ENCODE measurements around the gene DNM2. TPM values are rescaled to one million over a fixed set of nuclear protein-coding genes. Genes with fewer than 3 reads are reported as not detected.

Gene DNM2
- total and polyA plus RNA-seq, 2 of the 13 experiments (the other 11 are each of a cell fraction or from before 2014, with no cell fraction given): 41.7 to 59.8 TPM

DNA sequence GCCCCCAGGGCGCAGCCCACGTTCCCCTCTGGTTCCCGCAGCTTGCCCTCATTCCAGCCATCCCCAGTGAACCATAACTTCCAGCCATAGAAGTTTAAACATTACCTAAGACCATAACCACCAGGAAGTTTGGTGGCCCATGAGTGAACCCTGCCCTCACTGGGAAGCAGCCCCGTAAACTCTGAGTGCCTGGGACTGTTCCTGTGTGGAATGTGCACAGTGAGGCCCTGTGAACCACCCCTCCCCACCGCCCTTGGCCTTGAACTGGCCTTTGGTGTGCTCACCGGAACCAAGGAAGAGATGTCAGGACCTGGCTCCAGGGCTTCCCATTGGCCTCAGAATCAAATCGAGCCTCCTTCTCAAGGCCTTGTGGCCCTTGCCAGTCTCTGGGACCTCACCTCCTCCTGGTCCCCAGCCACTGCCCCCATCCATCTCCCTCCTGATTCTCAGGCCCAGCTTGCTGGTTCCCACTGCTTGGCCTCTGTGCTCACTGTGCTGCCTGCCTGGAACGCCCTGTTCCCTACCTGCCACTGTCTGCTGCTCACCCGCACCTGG, 46.5 kb downstream of the DNM2 start (continued):
- TF ChIP-seq, protein P1, sequence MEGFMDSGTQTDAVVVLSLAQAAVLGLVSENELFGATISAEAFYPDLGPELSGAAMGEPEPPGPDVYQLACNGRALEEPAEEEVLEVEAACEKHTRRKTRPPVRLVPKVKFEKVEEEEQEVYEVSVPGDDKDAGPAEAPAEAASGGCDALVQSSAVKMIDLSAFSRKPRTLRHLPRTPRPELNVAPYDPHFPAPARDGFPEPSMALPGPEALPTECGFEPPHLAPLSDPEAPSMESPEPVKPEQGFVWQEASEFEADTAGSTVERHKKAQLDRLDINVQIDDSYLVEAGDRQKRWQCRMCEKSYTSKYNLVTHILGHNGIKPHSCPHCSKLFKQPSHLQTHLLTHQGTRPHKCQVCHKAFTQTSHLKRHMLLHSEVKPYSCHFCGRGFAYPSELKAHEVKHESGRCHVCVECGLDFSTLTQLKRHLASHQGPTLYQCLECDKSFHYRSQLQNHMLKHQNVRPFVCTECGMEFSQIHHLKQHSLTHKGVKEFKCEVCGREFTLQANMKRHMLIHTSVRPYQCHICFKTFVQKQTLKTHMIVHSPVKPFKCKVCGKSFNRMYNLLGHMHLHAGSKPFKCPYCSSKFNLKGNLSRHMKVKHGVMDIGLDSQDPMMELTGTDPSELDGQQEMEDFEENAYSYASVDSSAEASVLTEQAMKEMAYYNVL (CRISPR knock-in tag; IDR thresholded peaks at IDR 0.05; ENCODE audit: borderline replicate concordance): peak; percentile 93
- TF ChIP-seq ZNF780A (CRISPR knock-in tag; IDR thresholded peaks at IDR 0.05) (no peak), KAT2B (IDR thresholded peaks at IDR 0.05; ENCODE audit: borderline replicate concordance, low read depth, low read length) (no peak), ZNF543 (CRISPR knock-in tag; IDR thresholded peaks at IDR 0.05) (0 out of 2 replicates have a peak, but pooled peaks have one; percentile 34), SRSF1 (optimal IDR thresholded peaks at IDR 0.05; ENCODE audit: low read depth, low read length) (no peak), ZSCAN12 (CRISPR knock-in tag; IDR thresholded peaks at IDR 0.05) (no peak), ZNF768 (CRISPR knock-in tag; IDR thresholded peaks at IDR 0.05) (no peak), ZNF747 (CRISPR knock-in tag; IDR thresholded peaks at IDR 0.05; ENCODE audit: borderline replicate concordance) (peak; percentile 83; the same call in 1 of the 2 replicates), ETV5 (CRISPR knock-in tag; IDR thresholded peaks at IDR 0.05; ENCODE audit: borderline replicate concordance) (peak; percentile 98), TCF7L2 (IDR thresholded peaks at IDR 0.05; ENCODE audit: low read depth, low read length) (no peak)
- TF ChIP-seq, protein P2, sequence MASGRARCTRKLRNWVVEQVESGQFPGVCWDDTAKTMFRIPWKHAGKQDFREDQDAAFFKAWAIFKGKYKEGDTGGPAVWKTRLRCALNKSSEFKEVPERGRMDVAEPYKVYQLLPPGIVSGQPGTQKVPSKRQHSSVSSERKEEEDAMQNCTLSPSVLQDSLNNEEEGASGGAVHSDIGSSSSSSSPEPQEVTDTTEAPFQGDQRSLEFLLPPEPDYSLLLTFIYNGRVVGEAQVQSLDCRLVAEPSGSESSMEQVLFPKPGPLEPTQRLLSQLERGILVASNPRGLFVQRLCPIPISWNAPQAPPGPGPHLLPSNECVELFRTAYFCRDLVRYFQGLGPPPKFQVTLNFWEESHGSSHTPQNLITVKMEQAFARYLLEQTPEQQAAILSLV (CRISPR knock-in tag; IDR thresholded peaks at IDR 0.05; ENCODE audit: borderline replicate concordance): peak; percentile 68; the same call in 1 of the 2 replicates
- TF ChIP-seq, protein P3, sequence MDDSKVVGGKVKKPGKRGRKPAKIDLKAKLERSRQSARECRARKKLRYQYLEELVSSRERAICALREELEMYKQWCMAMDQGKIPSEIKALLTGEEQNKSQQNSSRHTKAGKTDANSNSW (CRISPR knock-in tag; IDR thresholded peaks at IDR 0.05; ENCODE audit: borderline replicate concordance): no peak
- TF ChIP-seq, protein P4, sequence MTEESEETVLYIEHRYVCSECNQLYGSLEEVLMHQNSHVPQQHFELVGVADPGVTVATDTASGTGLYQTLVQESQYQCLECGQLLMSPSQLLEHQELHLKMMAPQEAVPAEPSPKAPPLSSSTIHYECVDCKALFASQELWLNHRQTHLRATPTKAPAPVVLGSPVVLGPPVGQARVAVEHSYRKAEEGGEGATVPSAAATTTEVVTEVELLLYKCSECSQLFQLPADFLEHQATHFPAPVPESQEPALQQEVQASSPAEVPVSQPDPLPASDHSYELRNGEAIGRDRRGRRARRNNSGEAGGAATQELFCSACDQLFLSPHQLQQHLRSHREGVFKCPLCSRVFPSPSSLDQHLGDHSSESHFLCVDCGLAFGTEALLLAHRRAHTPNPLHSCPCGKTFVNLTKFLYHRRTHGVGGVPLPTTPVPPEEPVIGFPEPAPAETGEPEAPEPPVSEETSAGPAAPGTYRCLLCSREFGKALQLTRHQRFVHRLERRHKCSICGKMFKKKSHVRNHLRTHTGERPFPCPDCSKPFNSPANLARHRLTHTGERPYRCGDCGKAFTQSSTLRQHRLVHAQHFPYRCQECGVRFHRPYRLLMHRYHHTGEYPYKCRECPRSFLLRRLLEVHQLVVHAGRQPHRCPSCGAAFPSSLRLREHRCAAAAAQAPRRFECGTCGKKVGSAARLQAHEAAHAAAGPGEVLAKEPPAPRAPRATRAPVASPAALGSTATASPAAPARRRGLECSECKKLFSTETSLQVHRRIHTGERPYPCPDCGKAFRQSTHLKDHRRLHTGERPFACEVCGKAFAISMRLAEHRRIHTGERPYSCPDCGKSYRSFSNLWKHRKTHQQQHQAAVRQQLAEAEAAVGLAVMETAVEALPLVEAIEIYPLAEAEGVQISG (CRISPR knock-in tag; IDR thresholded peaks at IDR 0.05): peak; percentile 87
- TF ChIP-seq, protein P5, sequence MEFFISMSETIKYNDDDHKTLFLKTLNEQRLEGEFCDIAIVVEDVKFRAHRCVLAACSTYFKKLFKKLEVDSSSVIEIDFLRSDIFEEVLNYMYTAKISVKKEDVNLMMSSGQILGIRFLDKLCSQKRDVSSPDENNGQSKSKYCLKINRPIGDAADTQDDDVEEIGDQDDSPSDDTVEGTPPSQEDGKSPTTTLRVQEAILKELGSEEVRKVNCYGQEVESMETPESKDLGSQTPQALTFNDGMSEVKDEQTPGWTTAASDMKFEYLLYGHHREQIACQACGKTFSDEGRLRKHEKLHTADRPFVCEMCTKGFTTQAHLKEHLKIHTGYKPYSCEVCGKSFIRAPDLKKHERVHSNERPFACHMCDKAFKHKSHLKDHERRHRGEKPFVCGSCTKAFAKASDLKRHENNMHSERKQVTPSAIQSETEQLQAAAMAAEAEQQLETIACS (CRISPR knock-in tag; IDR thresholded peaks at IDR 0.05): no peak
- TF ChIP-seq, protein P6, sequence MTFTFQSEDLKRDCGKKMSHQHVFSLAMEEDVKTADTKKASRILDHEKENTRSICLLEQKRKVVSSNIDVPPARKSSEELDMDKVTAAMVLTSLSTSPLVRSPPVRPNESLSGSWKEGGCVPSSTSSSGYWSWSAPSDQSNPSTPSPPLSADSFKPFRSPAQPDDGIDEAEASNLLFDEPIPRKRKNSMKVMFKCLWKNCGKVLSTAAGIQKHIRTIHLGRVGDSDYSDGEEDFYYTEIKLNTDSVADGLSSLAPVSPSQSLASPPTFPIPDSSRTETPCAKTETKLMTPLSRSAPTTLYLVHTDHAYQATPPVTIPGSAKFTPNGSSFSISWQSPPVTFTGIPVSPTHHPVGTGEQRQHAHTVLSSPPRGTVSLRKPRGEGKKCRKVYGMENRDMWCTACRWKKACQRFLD (CRISPR knock-in tag; IDR thresholded peaks at IDR 0.05; ENCODE audit: borderline replicate concordance): no peak
- TF ChIP-seq, protein P7, sequence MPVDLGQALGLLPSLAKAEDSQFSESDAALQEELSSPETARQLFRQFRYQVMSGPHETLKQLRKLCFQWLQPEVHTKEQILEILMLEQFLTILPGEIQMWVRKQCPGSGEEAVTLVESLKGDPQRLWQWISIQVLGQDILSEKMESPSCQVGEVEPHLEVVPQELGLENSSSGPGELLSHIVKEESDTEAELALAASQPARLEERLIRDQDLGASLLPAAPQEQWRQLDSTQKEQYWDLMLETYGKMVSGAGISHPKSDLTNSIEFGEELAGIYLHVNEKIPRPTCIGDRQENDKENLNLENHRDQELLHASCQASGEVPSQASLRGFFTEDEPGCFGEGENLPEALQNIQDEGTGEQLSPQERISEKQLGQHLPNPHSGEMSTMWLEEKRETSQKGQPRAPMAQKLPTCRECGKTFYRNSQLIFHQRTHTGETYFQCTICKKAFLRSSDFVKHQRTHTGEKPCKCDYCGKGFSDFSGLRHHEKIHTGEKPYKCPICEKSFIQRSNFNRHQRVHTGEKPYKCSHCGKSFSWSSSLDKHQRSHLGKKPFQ (CRISPR knock-in tag; IDR thresholded peaks at IDR 0.05; ENCODE audit: insufficient replicate concordance): peak; percentile 98
- TF ChIP-seq, protein P8, sequence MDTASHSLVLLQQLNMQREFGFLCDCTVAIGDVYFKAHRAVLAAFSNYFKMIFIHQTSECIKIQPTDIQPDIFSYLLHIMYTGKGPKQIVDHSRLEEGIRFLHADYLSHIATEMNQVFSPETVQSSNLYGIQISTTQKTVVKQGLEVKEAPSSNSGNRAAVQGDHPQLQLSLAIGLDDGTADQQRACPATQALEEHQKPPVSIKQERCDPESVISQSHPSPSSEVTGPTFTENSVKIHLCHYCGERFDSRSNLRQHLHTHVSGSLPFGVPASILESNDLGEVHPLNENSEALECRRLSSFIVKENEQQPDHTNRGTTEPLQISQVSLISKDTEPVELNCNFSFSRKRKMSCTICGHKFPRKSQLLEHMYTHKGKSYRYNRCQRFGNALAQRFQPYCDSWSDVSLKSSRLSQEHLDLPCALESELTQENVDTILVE (CRISPR knock-in tag; IDR thresholded peaks at IDR 0.05): peak; percentile 72; the same call in 1 of the 2 replicates

Data from HepG2 (cell line).